Measurements from ENCODE around the gene REL. TPM values are rescaled to one million over a fixed set of nuclear protein-coding genes. Genes with fewer than 3 reads are reported as not detected.

Gene REL
- total RNA-seq, 1 experiment from 2014 or later = 6.2 TPM

GRCh38 chr2:60934165-60934722 lies 52.9 kb downstream of the REL start:
- no peaks in the 10 kb centered on the region for H3K36me3 Mint-ChIP-seq (ENCODE audit: insufficient read depth in 1 of 3, low read depth in 3 of 3)
- no peak overlapping the region for H3K27ac Mint-ChIP-seq
- Histone ChIP-seq H3K27me3 (ENCODE audit: insufficient read depth, low read length) (no peaks in the 10 kb centered on the region), H3K27ac (ENCODE audit: insufficient read length, low read depth, low read length) (no peak overlapping the region), H3K4me2 (ENCODE audit: insufficient read depth, insufficient read length, low read length) (no peak overlapping the region), H3K56ac (ENCODE audit: insufficient read length, low read depth, low read length) (no peak overlapping the region), H2BK20ac (ENCODE audit: low read depth, low read length, poor library complexity, severe bottlenecking) (no peak overlapping the region), H2AFZ (ENCODE audit: low read length) (no peak overlapping the region), H3K23me2 (ENCODE audit: insufficient read length, low read depth, low read length, poor library complexity, severe bottlenecking) (no peaks in the 10 kb centered on the region), H4K20me1 (ENCODE audit: control insufficient read depth, insufficient read depth, insufficient read length) (no peaks in the 10 kb centered on the region), H3K79me2 (ENCODE audit: insufficient read depth, low read length) (no peaks in the 10 kb centered on the region), H3K79me1 (ENCODE audit: insufficient read depth, low read depth, low read length, poor library complexity, severe bottlenecking) (no peaks in the 10 kb centered on the region), H2BK15ac (ENCODE audit: low read depth, low read length) (no peak overlapping the region), H3K4ac (ENCODE audit: low read depth, low read length) (no peak overlapping the region), H2BK12ac (ENCODE audit: insufficient read length, low read depth, low read length) (no peak overlapping the region), H3K9me3 (ENCODE audit: control insufficient read depth, low read depth, low read length) (no peaks in the 10 kb centered on the region), H2AK5ac (ENCODE audit: insufficient read length, low read length) (no peak overlapping the region), H3K14ac (ENCODE audit: insufficient read depth, low read length) (no peak overlapping the region), H3K23ac (ENCODE audit: insufficient read length, low read depth, low read length) (no peak overlapping the region), H2BK120ac (ENCODE audit: low read depth, low read length, poor library complexity, severe bottlenecking) (no peak overlapping the region), H4K91ac (ENCODE audit: insufficient read length, low read depth, low read length) (no peak overlapping the region), H3T11ph (ENCODE audit: low read length) (no peak overlapping the region), H3K9ac (ENCODE audit: extremely low read depth, insufficient read length, low read length) (no peak overlapping the region), H4K8ac (replicated peaks; ENCODE audit: insufficient read length, low read depth, low read length) (no peak overlapping the region), H2BK5ac (ENCODE audit: insufficient read length, low read length) (no peak overlapping the region), H3K18ac (ENCODE audit: insufficient read length, low read depth, low read length) (no peak overlapping the region), H4K5ac (ENCODE audit: insufficient read length, low read depth, low read length) (no peak overlapping the region), H3K4me1 (ENCODE audit: insufficient read depth, low read length) (no peaks in the 10 kb centered on the region)
- no CpG with 5 or more reads among the region's 2 CpGs for WGBS (ENCODE audit: extremely low coverage, insufficient read length, low lambda C conversion rate)
- H3K9me3 Mint-ChIP-seq = no peaks in the 10 kb centered on the region
- no peaks in the 10 kb centered on the region for H3K27me3 Mint-ChIP-seq (ENCODE audit: low read depth)
- TF ChIP-seq, protein P1, sequence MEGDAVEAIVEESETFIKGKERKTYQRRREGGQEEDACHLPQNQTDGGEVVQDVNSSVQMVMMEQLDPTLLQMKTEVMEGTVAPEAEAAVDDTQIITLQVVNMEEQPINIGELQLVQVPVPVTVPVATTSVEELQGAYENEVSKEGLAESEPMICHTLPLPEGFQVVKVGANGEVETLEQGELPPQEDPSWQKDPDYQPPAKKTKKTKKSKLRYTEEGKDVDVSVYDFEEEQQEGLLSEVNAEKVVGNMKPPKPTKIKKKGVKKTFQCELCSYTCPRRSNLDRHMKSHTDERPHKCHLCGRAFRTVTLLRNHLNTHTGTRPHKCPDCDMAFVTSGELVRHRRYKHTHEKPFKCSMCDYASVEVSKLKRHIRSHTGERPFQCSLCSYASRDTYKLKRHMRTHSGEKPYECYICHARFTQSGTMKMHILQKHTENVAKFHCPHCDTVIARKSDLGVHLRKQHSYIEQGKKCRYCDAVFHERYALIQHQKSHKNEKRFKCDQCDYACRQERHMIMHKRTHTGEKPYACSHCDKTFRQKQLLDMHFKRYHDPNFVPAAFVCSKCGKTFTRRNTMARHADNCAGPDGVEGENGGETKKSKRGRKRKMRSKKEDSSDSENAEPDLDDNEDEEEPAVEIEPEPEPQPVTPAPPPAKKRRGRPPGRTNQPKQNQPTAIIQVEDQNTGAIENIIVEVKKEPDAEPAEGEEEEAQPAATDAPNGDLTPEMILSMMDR (conservative IDR thresholded peaks at IDR 0.05) = no peak
- H3K4me1 Mint-ChIP-seq = no peaks in the 10 kb centered on the region
- no peak for DNase-seq
- no peak overlapping the region for H3K4me3 Mint-ChIP-seq
